ENCODE data around the gene SLC13A1.

SLC13A1 gene

DNA sequence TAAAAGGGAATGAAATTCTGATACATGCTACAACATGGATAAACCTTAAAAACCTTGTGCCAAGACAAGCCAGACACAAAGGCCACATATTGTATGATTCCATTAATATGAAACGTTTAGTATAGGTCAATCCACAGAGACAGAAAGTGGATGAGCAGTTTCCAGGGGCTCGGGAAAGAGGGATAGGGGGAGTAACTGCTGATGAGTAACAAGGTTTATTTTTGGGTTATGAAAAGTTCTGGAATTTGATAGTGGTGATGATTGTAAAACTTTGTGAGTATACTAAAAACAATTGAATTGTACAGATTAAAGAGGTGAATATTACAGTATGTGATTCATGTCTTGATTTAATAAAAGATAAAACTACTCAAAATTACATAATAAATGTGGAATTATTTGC is 19.1 kb upstream of the SLC13A1 start:
- H3K4me2 ChIP-seq (ENCODE audit: low read length), result no peak overlapping the region
- H3K4me1 ChIP-seq (ENCODE audit: control insufficient read depth, low read length), result no peaks in the 10 kb centered on the region
- H3F3A ChIP-seq (ENCODE audit: control insufficient read depth, insufficient read depth), result no peaks in the 10 kb centered on the region
- H3K36me3 ChIP-seq (ENCODE audit: control insufficient read depth, low read length), result no peaks in the 10 kb centered on the region
- H4K20me1 ChIP-seq (ENCODE audit: control insufficient read depth, insufficient read depth, low read depth, low read length), result no peaks in the 10 kb centered on the region
- no peak for TF ChIP-seq EZH2phosphoT487 (IDR thresholded peaks at IDR 0.05; ENCODE audit: borderline replicate concordance, low read length)
- TF ChIP-seq, protein P1, sequence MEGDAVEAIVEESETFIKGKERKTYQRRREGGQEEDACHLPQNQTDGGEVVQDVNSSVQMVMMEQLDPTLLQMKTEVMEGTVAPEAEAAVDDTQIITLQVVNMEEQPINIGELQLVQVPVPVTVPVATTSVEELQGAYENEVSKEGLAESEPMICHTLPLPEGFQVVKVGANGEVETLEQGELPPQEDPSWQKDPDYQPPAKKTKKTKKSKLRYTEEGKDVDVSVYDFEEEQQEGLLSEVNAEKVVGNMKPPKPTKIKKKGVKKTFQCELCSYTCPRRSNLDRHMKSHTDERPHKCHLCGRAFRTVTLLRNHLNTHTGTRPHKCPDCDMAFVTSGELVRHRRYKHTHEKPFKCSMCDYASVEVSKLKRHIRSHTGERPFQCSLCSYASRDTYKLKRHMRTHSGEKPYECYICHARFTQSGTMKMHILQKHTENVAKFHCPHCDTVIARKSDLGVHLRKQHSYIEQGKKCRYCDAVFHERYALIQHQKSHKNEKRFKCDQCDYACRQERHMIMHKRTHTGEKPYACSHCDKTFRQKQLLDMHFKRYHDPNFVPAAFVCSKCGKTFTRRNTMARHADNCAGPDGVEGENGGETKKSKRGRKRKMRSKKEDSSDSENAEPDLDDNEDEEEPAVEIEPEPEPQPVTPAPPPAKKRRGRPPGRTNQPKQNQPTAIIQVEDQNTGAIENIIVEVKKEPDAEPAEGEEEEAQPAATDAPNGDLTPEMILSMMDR (IDR thresholded peaks at IDR 0.05; ENCODE audit: low read depth, low read length, poor library complexity, severe bottlenecking), result no peak
- peaks cover 2% of the 10 kb centered on the region; the same call in 1 of the 2 replicates for H3K9me3 ChIP-seq (ENCODE audit: control insufficient read depth, insufficient read depth, low read length)
- no peaks in the 10 kb centered on the region for H3K27me3 ChIP-seq (ENCODE audit: control insufficient read depth, low read length)
- H3K27ac ChIP-seq (ENCODE audit: low read depth, low read length), result no peak overlapping the region
- H3K4me3 ChIP-seq (ENCODE audit: low read length), result no peak overlapping the region
- H3K79me2 ChIP-seq (ENCODE audit: control insufficient read depth, low read length), result no peaks in the 10 kb centered on the region
- no peaks in the 10 kb centered on the region for H3K9me2 ChIP-seq (replicated peaks; ENCODE audit: control insufficient read depth, low read length)

DNA sequence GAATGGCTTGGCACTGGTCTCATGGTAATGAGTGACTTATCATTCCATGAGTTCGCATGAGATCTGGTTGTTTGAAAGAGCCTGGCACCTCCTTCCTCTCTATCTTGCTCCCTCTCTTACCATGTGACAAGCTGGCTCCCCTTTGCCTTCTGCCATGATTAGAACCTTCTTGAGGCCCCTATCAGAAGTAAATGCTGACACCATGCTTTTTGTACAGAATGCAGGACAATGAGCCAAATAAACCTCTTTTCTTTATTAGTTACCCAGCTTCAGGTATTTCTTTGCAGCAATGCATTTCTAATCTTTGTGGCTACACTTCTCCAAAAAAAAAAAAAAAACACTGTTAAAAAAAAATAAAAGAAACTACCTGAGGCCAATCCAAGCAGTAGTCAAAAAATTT is 17.1 kb upstream of the SLC13A1 start:
- no peaks in the 10 kb centered on the region for H3K9me2 ChIP-seq (replicated peaks; ENCODE audit: control insufficient read depth, low read length)
- no peak overlapping the region for H3K4me2 ChIP-seq (ENCODE audit: low read length)
- H3K4me1 ChIP-seq (ENCODE audit: control insufficient read depth, low read length), result no peaks in the 10 kb centered on the region
- H3K36me3 ChIP-seq (ENCODE audit: control insufficient read depth, low read length), result no peaks in the 10 kb centered on the region
- no peaks in the 10 kb centered on the region for H3F3A ChIP-seq (ENCODE audit: control insufficient read depth, insufficient read depth)
- no peaks in the 10 kb centered on the region for H4K20me1 ChIP-seq (ENCODE audit: control insufficient read depth, insufficient read depth, low read depth, low read length)
- no peaks in the 10 kb centered on the region for H3K79me2 ChIP-seq (ENCODE audit: control insufficient read depth, low read length)
- H3K27ac ChIP-seq (ENCODE audit: low read depth, low read length), result no peak overlapping the region
- H3K27me3 ChIP-seq (ENCODE audit: control insufficient read depth, low read length), result no peaks in the 10 kb centered on the region
- peaks cover 2% of the 10 kb centered on the region; the same call in 1 of the 2 replicates for H3K9me3 ChIP-seq (ENCODE audit: control insufficient read depth, insufficient read depth, low read length)
- no peak overlapping the region for H3K4me3 ChIP-seq (ENCODE audit: low read length)
- TF ChIP-seq EZH2phosphoT487 (IDR thresholded peaks at IDR 0.05; ENCODE audit: borderline replicate concordance, low read length), result no peak
- TF ChIP-seq, protein P1 (IDR thresholded peaks at IDR 0.05; ENCODE audit: low read depth, low read length, poor library complexity, severe bottlenecking), result no peak

DNA sequence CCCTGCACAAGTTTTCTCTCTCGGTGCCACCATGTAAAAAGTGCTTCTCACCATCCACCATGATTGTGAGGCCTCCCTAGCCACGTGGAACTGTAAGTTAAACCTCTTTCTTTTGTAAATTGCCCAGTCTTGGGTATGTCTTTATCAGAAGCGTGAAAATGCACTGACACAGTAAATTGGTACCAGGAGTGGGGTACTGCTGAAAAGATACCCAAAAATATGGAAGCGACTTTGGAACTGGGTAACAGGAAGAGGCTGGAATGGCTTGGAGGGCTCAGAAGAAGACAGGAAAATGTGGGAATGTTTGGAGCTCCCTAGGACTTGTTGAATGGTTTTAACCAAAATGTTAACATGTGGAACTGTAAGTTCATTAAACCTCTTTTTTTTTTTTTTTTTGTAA is 15.6 kb upstream of the SLC13A1 start:
- H3K4me2 ChIP-seq (ENCODE audit: low read length), result no peak overlapping the region
- no peaks in the 10 kb centered on the region for H3K4me1 ChIP-seq (ENCODE audit: control insufficient read depth, low read length)
- no peak overlapping the region for H3K27ac ChIP-seq (ENCODE audit: low read depth, low read length)
- TF ChIP-seq, protein P1 (IDR thresholded peaks at IDR 0.05; ENCODE audit: low read depth, low read length, poor library complexity, severe bottlenecking), result no peak
- TF ChIP-seq EZH2phosphoT487 (IDR thresholded peaks at IDR 0.05; ENCODE audit: borderline replicate concordance, low read length), result no peak
- no peaks in the 10 kb centered on the region for H3K36me3 ChIP-seq (ENCODE audit: control insufficient read depth, low read length)
- H3K9me2 ChIP-seq (replicated peaks; ENCODE audit: control insufficient read depth, low read length), result no peaks in the 10 kb centered on the region
- H3K9me3 ChIP-seq (ENCODE audit: control insufficient read depth, insufficient read depth, low read length), result peaks cover 2% of the 10 kb centered on the region; the same call in 1 of the 2 replicates
- no peaks in the 10 kb centered on the region for H4K20me1 ChIP-seq (ENCODE audit: control insufficient read depth, insufficient read depth, low read depth, low read length)
- H3K4me3 ChIP-seq (ENCODE audit: low read length), result no peak overlapping the region
- H3K79me2 ChIP-seq (ENCODE audit: control insufficient read depth, low read length), result no peaks in the 10 kb centered on the region
- no peaks in the 10 kb centered on the region for H3F3A ChIP-seq (ENCODE audit: control insufficient read depth, insufficient read depth)
- no peaks in the 10 kb centered on the region for H3K27me3 ChIP-seq (ENCODE audit: control insufficient read depth, low read length)

Measured in DOHH2 (cell line).